ENCODE results near the gene HDAC6. TPM values are rescaled to one million over a fixed set of nuclear protein-coding genes. Genes with fewer than 3 reads are reported as not detected.
"Not testable (repeated sequence)": the region's sequence is repeated elsewhere in the genome, so short reads cannot be mapped to it uniquely, and the experiment has no call there.

The HDAC6 gene
- total RNA-seq, 2 experiments from 2014 or later = 71.8 to 81.9 TPM

- POLR2A ChIA-PET = no interaction called here
- Mint-ChIP-seq H3K4me3 (no peak overlapping the region), H3K27ac (no peak overlapping the region), H3K4me1 (ENCODE audit: low read depth) (peaks cover 20% of the 10 kb centered on the region), H3K36me3 (peaks cover 1% of the 10 kb centered on the region), H3K9me3 (no peaks in the 10 kb centered on the region), H3K27me3 (peaks cover 35% of the 10 kb centered on the region)
- intact Hi-C loops (cut with micrococcal nuclease) = loop anchor here (10.0 kb wide), 1 partner anchor 213 kb away; the partner anchor contains the start of gene TFE3
- CTCF ChIA-PET = no interaction called here
- no peak for DNase-seq
These were observed 30.0 kb downstream of the HDAC6 start for GRCh38 chrX:48831909-48832291.

- intact Hi-C loops (cut with micrococcal nuclease) = loop anchor here (10.0 kb wide), 1 partner anchor 211 kb away; the partner anchor contains the start of gene TFE3
- Mint-ChIP-seq H3K4me3 (no peak overlapping the region), H3K36me3 (no peaks in the 10 kb centered on the region), H3K4me1 (ENCODE audit: low read depth) (peaks cover 15% of the 10 kb centered on the region), H3K9me3 (no peaks in the 10 kb centered on the region), H3K27me3 (peaks cover 26% of the 10 kb centered on the region), H3K27ac (no peak overlapping the region)
- DNase-seq = no peak
- ChIA-PET POLR2A (no interaction called here), CTCF (interaction anchor here (0.6 to 0.9 kb wide), 2 partner anchors 64 to 71 kb away, joined by 3 read pairs; partner anchors contain the start of gene TIMM17B)
These were observed 31.8 kb downstream of the HDAC6 start for GRCh38 chrX:48833542-48834138.

DNA sequence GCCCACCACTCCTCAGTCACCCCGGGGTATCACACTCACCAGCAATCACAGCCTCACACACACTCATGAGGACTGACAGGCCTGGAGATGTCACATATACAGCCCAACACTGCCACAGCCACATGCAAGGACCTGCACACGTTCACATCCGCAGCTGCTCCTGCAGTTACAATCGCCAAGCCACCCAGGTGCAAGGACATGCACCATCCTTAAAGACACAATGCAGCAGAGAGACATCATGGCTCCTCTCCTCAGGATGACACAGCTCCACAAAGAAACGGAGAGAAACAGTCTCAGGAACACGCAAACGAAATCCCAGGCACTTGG, 32.5 kb downstream of the HDAC6 start:
- POLR2A ChIA-PET = interaction anchor here (0.7 kb wide), 1 partner anchor 12 kb away, joined by 4 read pairs; no protein-coding TSS in a partner anchor
- no peaks in the 10 kb centered on the region for H3K9me3 Mint-ChIP-seq
- DNase-seq = no peak
- intact Hi-C loops (cut with micrococcal nuclease) = loop anchor here (10.0 kb wide), 1 partner anchor 210 kb away; the partner anchor contains the start of gene TFE3
- H3K27me3 Mint-ChIP-seq = peaks cover 24% of the 10 kb centered on the region
- H3K4me1 Mint-ChIP-seq (ENCODE audit: low read depth) = peaks cover 15% of the 10 kb centered on the region
- CTCF ChIA-PET = interaction anchor here (0.6 to 0.9 kb wide), 3 partner anchors 63 to 142 kb away, joined by 3 to 4 read pairs (median 3); partner anchors contain the start of gene TIMM17B
- no peak overlapping the region for H3K27ac Mint-ChIP-seq
- H3K36me3 Mint-ChIP-seq = no peaks in the 10 kb centered on the region
- peak overlapping the region; percentile 80 for H3K4me3 Mint-ChIP-seq

DNA sequence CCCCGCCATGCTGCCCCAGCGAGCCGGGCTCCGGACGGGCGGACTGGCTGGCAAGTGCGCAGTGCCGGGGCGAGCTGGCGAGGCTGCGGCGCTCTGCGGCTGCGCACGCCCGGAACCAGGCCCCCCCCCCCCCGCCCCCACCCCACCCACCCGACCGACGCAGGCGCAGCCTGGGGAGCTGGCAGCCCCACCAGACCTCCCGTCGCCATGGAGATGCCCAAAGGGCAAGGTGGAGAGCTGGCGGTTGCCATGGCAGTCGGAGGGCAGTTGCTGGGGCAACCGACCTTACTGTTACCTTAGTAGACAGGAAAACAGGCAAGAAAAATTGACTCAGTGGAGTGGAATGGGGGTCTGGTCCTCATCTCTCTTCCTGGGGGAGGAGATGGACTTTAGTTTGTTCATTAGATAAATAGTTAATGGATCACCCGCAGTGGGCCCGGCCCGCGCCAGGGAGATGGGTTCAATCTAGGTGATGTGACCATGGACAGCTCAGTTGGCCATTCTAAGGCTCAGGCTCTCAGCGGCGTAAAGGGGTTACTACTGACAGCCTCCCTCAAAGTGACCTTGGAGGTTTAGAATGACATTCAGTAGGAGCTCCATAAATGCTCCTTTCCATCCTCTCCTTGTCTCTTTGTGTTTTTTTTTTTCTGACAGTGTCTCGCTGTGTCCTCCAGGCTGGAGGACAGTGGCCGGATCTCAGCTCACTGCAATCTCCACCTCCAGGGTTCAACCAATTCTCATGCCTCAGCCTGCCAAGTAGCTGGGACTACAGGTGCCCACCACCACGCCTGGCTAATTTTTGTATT, 33.9 kb downstream of the HDAC6 start, which contains the start of gene PCSK1N:
TSS of gene PCSK1N (minus strand) at position 87 of the 806 bp plus-strand sequence. CDS start at position 9, 78 bp downstream.
- CTCF ChIA-PET = no interaction called here
- no peaks in the 10 kb centered on the region for H3K9me3 Mint-ChIP-seq
- H3K27me3 Mint-ChIP-seq = peaks cover 16% of the 10 kb centered on the region
- DNase-seq = peak; percentile 39
- POLR2A ChIA-PET = no interaction called here
- no peaks in the 10 kb centered on the region for H3K36me3 Mint-ChIP-seq
- H3K27ac Mint-ChIP-seq = no peak within 1 kb of the TSS
- intact Hi-C loops (cut with micrococcal nuclease) = loop anchor here (10.0 kb wide), 1 partner anchor 209 kb away; the partner anchor contains the start of gene TFE3
- H3K4me3 Mint-ChIP-seq = peak within 1 kb of the TSS; percentile 80
- peaks cover 15% of the 10 kb centered on the region for H3K4me1 Mint-ChIP-seq (ENCODE audit: low read depth)

DNA sequence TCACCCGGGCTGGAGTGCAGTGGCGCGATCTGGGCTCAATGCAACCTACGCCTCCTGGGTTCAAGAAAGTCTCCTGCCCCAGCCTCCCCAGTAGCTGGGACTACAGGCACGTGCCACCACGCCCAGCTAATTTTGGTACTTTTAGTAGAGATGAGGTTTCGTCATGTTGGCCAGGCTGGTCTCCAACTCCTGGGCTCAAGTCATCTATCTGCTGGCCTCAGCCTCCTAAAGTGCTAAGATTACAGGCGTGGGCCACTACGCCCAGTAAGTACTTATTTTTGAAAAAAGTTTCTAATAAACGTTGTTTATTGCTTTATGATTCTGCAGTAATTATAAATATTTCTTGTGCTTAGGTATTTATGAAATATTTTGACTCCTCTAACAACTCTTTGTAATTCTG, 37.8 kb downstream of the HDAC6 start:
- DNase-seq = no peak
- Mint-ChIP-seq H3K4me3 (no peak overlapping the region), H3K9me3 (no peaks in the 10 kb centered on the region), H3K27ac (no peak overlapping the region), H3K4me1 (ENCODE audit: low read depth) (peaks cover 4% of the 10 kb centered on the region), H3K27me3 (peaks cover 4% of the 10 kb centered on the region), H3K36me3 (no peaks in the 10 kb centered on the region)
- POLR2A ChIA-PET = no interaction called here
- CTCF ChIA-PET = no interaction called here
- intact Hi-C loops (cut with micrococcal nuclease) = loop anchor here (10.0 kb wide), 1 partner anchor 205 kb away; the partner anchor contains the start of gene TFE3

DNA sequence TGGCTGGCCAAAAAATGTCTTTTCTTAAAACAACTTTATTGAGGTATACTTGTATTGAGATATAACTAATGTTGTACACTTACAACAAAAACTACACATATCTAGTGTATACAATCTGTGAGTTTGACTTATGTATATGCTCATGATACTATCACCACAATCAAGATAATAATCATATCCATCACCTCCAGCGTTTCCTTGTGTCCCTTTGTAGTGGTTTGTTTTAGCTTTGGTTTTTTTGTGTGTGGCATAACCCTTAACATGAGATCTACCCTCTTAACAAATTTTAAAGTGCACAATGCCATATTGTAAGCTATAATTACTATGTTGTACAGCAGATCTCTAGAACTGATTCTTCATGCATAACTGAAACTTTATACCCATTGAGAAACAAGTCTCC, 47.0 kb downstream of the HDAC6 start:
- peaks cover 5% of the 10 kb centered on the region for H3K4me1 Mint-ChIP-seq (ENCODE audit: low read depth)
- H3K27me3 Mint-ChIP-seq = peaks cover 2% of the 10 kb centered on the region
- intact Hi-C loops (cut with micrococcal nuclease) = no loop called here
- H3K4me3 Mint-ChIP-seq = no peak overlapping the region
- no peak overlapping the region for H3K27ac Mint-ChIP-seq
- H3K36me3 Mint-ChIP-seq = no peaks in the 10 kb centered on the region
- ChIA-PET POLR2A (no interaction called here), CTCF (no interaction called here)
- DNase-seq = no peak
- no peaks in the 10 kb centered on the region for H3K9me3 Mint-ChIP-seq

GRCh38 chrX:48852857-48853256, 51.0 kb downstream of the HDAC6 start:
- H3K9me3 Mint-ChIP-seq = no peaks in the 10 kb centered on the region
- peaks cover 8% of the 10 kb centered on the region for H3K4me1 Mint-ChIP-seq (ENCODE audit: low read depth)
- no peaks in the 10 kb centered on the region for H3K36me3 Mint-ChIP-seq
- no peak for DNase-seq
- no peak overlapping the region for H3K27ac Mint-ChIP-seq
- CTCF ChIA-PET = interaction anchor here (0.6 to 0.8 kb wide), 2 partner anchors 138 to 382 kb away, joined by 3 read pairs; no protein-coding TSS in a partner anchor
- no peak overlapping the region for H3K4me3 Mint-ChIP-seq
- POLR2A ChIA-PET = no interaction called here
- intact Hi-C loops (cut with micrococcal nuclease) = no loop called here
- peaks cover 4% of the 10 kb centered on the region for H3K27me3 Mint-ChIP-seq

DNA sequence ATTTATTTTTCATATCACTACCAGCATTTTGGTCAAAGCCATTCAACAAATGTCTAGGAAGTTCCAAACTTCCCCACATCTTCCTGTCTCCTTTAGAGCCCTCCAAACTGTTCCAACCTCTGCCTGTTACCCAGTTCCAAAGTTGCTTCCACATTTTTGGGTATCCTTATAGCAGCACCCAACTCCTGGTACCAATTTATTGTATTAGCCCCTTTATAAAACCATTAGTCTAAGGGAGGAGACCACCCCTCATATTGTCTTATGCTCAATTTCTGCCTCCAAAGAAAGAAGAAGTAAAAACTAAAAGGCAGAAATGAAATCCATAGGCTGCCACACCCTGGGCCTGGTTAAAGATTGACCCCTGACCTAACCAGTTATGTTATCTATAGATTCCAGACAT, 51.6 kb downstream of the HDAC6 start:
- H3K36me3 Mint-ChIP-seq; H3K9me3 Mint-ChIP-seq; DNase-seq; H3K4me1 Mint-ChIP-seq (ENCODE audit: low read depth); POLR2A ChIA-PET; H3K27me3 Mint-ChIP-seq; H3K27ac Mint-ChIP-seq; intact Hi-C loops (cut with micrococcal nuclease); H3K4me3 Mint-ChIP-seq: not testable (repeated sequence)
- CTCF ChIA-PET = interaction anchor here (0.8 kb wide), 1 partner anchor 382 kb away, joined by 3 read pairs; no protein-coding TSS in a partner anchor

- DNase-seq; H3K36me3 Mint-ChIP-seq; H3K4me3 Mint-ChIP-seq; intact Hi-C loops (cut with micrococcal nuclease); H3K9me3 Mint-ChIP-seq; POLR2A ChIA-PET; H3K4me1 Mint-ChIP-seq (ENCODE audit: low read depth); H3K27ac Mint-ChIP-seq; H3K27me3 Mint-ChIP-seq: not testable (repeated sequence)
- CTCF ChIA-PET = interaction anchor here (0.6 kb wide), 1 partner anchor 13 kb away, joined by 3 read pairs; no protein-coding TSS in a partner anchor
These were observed 52.4 kb downstream of the HDAC6 start for GRCh38 chrX:48854121-48854804.

DNA sequence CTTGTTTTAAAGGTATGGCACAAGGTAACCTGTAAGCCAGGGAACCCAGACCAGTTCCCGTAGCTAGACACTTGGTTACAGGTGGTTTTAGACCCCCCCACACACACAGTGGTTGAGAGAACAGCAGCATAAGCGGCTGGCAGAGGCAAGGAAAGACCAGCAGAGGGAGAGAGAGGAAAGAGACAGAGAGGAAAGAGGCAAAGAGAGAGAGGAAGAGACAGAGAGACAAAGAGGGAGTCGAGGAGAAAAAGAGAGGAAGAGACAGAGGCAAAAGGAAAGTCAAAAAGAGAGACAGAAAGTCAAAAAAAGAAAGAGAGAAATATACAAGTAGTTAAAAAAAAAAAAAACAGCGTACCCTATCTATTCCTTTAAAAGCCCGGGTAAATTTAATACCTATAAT, 53.0 kb downstream of the HDAC6 start:
- intact Hi-C loops (cut with micrococcal nuclease) = no loop called here
- Mint-ChIP-seq H3K27me3 (peaks cover 3% of the 10 kb centered on the region), H3K9me3 (no peaks in the 10 kb centered on the region), H3K4me3 (no peak overlapping the region), H3K27ac (no peak overlapping the region), H3K36me3 (no peaks in the 10 kb centered on the region), H3K4me1 (ENCODE audit: low read depth) (peaks cover 3% of the 10 kb centered on the region)
- CTCF ChIA-PET = interaction anchor here (0.6 kb wide), 1 partner anchor 12 kb away, joined by 3 read pairs; no protein-coding TSS in a partner anchor
- POLR2A ChIA-PET = no interaction called here
- peak; percentile 20 for DNase-seq

- Mint-ChIP-seq H3K4me3 (no peak overlapping the region), H3K27ac (no peak overlapping the region), H3K9me3 (no peaks in the 10 kb centered on the region), H3K4me1 (ENCODE audit: low read depth) (no peaks in the 10 kb centered on the region), H3K27me3 (peaks cover 1% of the 10 kb centered on the region), H3K36me3 (no peaks in the 10 kb centered on the region)
- CTCF ChIA-PET = no interaction called here
- intact Hi-C loops (cut with micrococcal nuclease) = no loop called here
- POLR2A ChIA-PET = interaction anchor here (0.6 kb wide), 1 partner anchor 307 kb away, joined by 3 read pairs; no protein-coding TSS in a partner anchor
- DNase-seq = no peak
These were observed 62.3 kb downstream of the HDAC6 start for GRCh38 chrX:48864210-48864609.

- H3K4me1 Mint-ChIP-seq (ENCODE audit: low read depth); POLR2A ChIA-PET; H3K4me3 Mint-ChIP-seq: not testable (repeated sequence)
These were observed 70.2 kb downstream of the HDAC6 start for GRCh38 chrX:48872017-48872416.

More at GRCh38 chrX:48872017-48872416, 70.2 kb downstream of the HDAC6 start:
- H3K36me3 Mint-ChIP-seq; H3K27ac Mint-ChIP-seq; H3K27me3 Mint-ChIP-seq; H3K9me3 Mint-ChIP-seq; intact Hi-C loops (cut with micrococcal nuclease); CTCF ChIA-PET; DNase-seq: not testable (repeated sequence)

Data from activated CD4-positive, alpha-beta memory T cell treated with anti-CD3 and anti-CD28 coated beads for 36 hours (primary cell).